Measurements from ENCODE around the gene SLC38A3.

SLC38A3 gene

DNA sequence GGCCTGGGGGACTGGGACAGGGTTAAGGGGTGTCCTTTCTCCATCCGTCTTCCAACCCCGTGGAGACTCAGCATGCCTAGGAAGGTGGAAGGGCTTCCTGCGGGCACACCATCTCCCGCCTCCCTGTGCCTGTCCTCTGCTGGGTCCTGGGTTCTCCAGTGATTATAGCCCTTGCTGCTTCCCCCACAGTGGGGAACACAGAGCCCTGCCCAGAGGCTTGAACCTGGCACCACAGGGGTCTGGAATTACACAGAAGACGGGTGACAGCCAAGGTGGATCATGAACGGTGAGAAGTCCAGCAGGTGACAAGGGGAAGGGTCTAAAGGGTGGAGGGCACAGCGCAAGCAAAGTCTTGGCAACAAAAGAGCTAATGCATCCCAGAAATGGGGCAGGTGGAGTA lies 57.7 kb downstream of the SLC38A3 start:
- no peaks in the 10 kb centered on the region for H4K20me1 ChIP-seq (ENCODE audit: insufficient read depth, low read length)
- H3K4me1 ChIP-seq (ENCODE audit: low read length), result peaks cover 13% of the 10 kb centered on the region
- TF ChIP-seq CTCF (IDR thresholded peaks at IDR 0.05; ENCODE audit: low read depth, low read length) (no peak), EZH2phosphoT487 (IDR thresholded peaks at IDR 0.05; ENCODE audit: low read depth) (no peak)
- peaks cover 18% of the 10 kb centered on the region for H3K27me3 ChIP-seq (ENCODE audit: low read depth, low read length)
- no peaks in the 10 kb centered on the region for H3K9me3 ChIP-seq (ENCODE audit: insufficient read depth, low read length)
- H3K4me3 ChIP-seq (ENCODE audit: low read length), result no peak overlapping the region
- H3K27ac ChIP-seq (ENCODE audit: low read length), result no peak overlapping the region
- H3K36me3 ChIP-seq (replicated peaks; ENCODE audit: low read depth, low read length), result peaks cover 15% of the 10 kb centered on the region
- no peak overlapping the region for H2AFZ ChIP-seq (ENCODE audit: low read depth, low read length)
- no peaks in the 10 kb centered on the region for H3K79me2 ChIP-seq (ENCODE audit: low read length)
- no peak overlapping the region for H3K4me2 ChIP-seq (ENCODE audit: low read length)
- H3K9ac ChIP-seq (ENCODE audit: low read length), result no peak overlapping the region

GRCh38 chr3:50263478-50264382 lies 58.7 kb downstream of the SLC38A3 start:
- Histone ChIP-seq H3K79me2 (ENCODE audit: low read length) (no peaks in the 10 kb centered on the region), H3K36me3 (replicated peaks; ENCODE audit: low read depth, low read length) (peaks cover 5% of the 10 kb centered on the region), H3K9ac (ENCODE audit: low read length) (no peak overlapping the region), H3K27ac (ENCODE audit: low read length) (no peak overlapping the region), H3K4me2 (ENCODE audit: low read length) (no peak overlapping the region), H3K4me1 (ENCODE audit: low read length) (peaks cover 13% of the 10 kb centered on the region), H3K4me3 (ENCODE audit: low read length) (no peak overlapping the region), H4K20me1 (ENCODE audit: insufficient read depth, low read length) (no peaks in the 10 kb centered on the region), H2AFZ (ENCODE audit: low read depth, low read length) (no peak overlapping the region), H3K27me3 (ENCODE audit: low read depth, low read length) (peaks cover 25% of the 10 kb centered on the region), H3K9me3 (ENCODE audit: insufficient read depth, low read length) (no peaks in the 10 kb centered on the region)
- TF ChIP-seq CTCF (IDR thresholded peaks at IDR 0.05; ENCODE audit: low read depth, low read length) (no peak), EZH2phosphoT487 (IDR thresholded peaks at IDR 0.05; ENCODE audit: low read depth) (no peak)

DNA sequence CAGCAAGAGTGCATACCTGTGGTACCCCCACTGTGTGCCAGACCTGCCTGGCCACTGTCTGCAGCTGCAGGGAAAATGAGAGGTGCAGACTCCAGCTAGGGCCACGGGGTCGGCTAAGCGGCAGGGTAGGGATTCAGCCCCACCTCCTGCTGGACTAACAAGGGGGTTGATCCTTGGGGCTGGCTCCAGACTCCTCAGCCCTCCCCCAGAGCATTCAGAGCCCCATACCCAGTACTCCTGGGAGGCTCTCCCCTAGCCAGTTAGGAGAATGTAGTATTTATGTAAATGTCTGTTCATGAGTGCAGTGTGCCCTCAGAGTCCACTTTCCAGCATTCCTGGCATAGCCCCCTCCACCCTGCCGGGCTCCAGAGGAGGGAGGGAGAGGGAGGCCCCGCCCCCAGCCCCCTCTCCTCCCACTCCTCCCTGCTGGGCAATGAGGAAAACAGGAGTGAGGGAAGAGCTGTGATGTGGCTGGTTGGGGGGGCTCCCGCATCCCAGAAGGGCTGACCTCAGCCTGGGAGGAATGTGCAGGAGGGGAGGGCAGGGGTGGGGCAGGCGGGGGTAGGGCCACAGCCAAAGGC lies 59.4 kb downstream of the SLC38A3 start:
- no peaks in the 10 kb centered on the region for H3K9me3 ChIP-seq (ENCODE audit: insufficient read depth, low read length)
- no peaks in the 10 kb centered on the region for H3K36me3 ChIP-seq (replicated peaks; ENCODE audit: low read depth, low read length)
- no peak overlapping the region for H3K4me2 ChIP-seq (ENCODE audit: low read length)
- peaks cover 26% of the 10 kb centered on the region for H3K27me3 ChIP-seq (ENCODE audit: low read depth, low read length)
- no peak overlapping the region for H2AFZ ChIP-seq (ENCODE audit: low read depth, low read length)
- TF ChIP-seq EZH2phosphoT487 (IDR thresholded peaks at IDR 0.05; ENCODE audit: low read depth), result no peak
- TF ChIP-seq CTCF (IDR thresholded peaks at IDR 0.05; ENCODE audit: low read depth, low read length), result no peak
- no peaks in the 10 kb centered on the region for H3K79me2 ChIP-seq (ENCODE audit: low read length)
- H3K4me3 ChIP-seq (ENCODE audit: low read length), result no peak overlapping the region
- no peaks in the 10 kb centered on the region for H4K20me1 ChIP-seq (ENCODE audit: insufficient read depth, low read length)
- H3K27ac ChIP-seq (ENCODE audit: low read length), result no peak overlapping the region
- no peak overlapping the region for H3K9ac ChIP-seq (ENCODE audit: low read length)
- peaks cover 13% of the 10 kb centered on the region for H3K4me1 ChIP-seq (ENCODE audit: low read length)

- Histone ChIP-seq H2AFZ (ENCODE audit: low read depth, low read length) (no peak overlapping the region), H3K4me3 (ENCODE audit: low read length) (no peak overlapping the region), H3K79me2 (ENCODE audit: low read length) (no peaks in the 10 kb centered on the region), H3K4me1 (ENCODE audit: low read length) (peaks cover 10% of the 10 kb centered on the region), H3K9ac (ENCODE audit: low read length) (no peak overlapping the region), H3K27ac (ENCODE audit: low read length) (no peak overlapping the region), H3K27me3 (ENCODE audit: low read depth, low read length) (peaks cover 26% of the 10 kb centered on the region), H3K4me2 (ENCODE audit: low read length) (no peak overlapping the region), H4K20me1 (ENCODE audit: insufficient read depth, low read length) (no peaks in the 10 kb centered on the region), H3K36me3 (replicated peaks; ENCODE audit: low read depth, low read length) (no peaks in the 10 kb centered on the region), H3K9me3 (ENCODE audit: insufficient read depth, low read length) (no peaks in the 10 kb centered on the region)
- TF ChIP-seq CTCF (IDR thresholded peaks at IDR 0.05; ENCODE audit: low read depth, low read length), result no peak
- no peak for TF ChIP-seq EZH2phosphoT487 (IDR thresholded peaks at IDR 0.05; ENCODE audit: low read depth)
Measured at GRCh38 chr3:50264964-50265485, 60.0 kb downstream of the SLC38A3 start.

All from OCI-LY3 (cell line).